WTC11 (cell line): ENCODE measurements around the gene UFC1.

ENCODE experiments used
- ATF2 ChIP-seq: sonication (generic); formaldehyde crosslinking; IDR thresholded peaks from 2 replicates; pipeline ENCODE4 v1.8.1; 2022; ENCODE audit warnings: low read depth, missing genetic modification reagents, borderline replicate concordance
- CBFB ChIP-seq: sonication (generic); formaldehyde crosslinking; IDR thresholded peaks from 2 replicates; pipeline ENCODE4 v1.8.1; 2022; ENCODE audit warnings: mild to moderate bottlenecking, low read depth, missing genetic modification reagents
- CTCF ChIP-seq: fragments of 200-600 bp; IDR thresholded peaks from 2 replicates; pipeline ENCODE4 v1.8.0; 2022; ENCODE audit warnings: antibody characterized with exemption
- E2F5 ChIP-seq: sonication (generic); formaldehyde crosslinking; IDR thresholded peaks from 2 replicates; pipeline ENCODE4 v1.8.1; 2022; ENCODE audit warnings: mild to moderate bottlenecking, moderate library complexity, missing genetic modification reagents
- ESRRA ChIP-seq: sonication (generic); formaldehyde crosslinking; IDR thresholded peaks from 2 replicates; pipeline ENCODE4 v1.8.1; 2022; ENCODE audit warnings: mild to moderate bottlenecking, missing genetic modification reagents, borderline replicate concordance
- GRHL2 ChIP-seq: fragments of 250-450 bp; sonication (Bioruptor Pico); IDR thresholded peaks from 2 replicates; pipeline ENCODE4 v1.8.0; 2022; ENCODE audit warnings: mild to moderate bottlenecking, moderate library complexity; ENCODE audit not compliant: insufficient replicate concordance, severe bottlenecking
- NR1H2 ChIP-seq: sonication (generic); formaldehyde crosslinking; IDR thresholded peaks from 2 replicates; pipeline ENCODE4 v1.9.0; 2021; ENCODE audit warnings: mild to moderate bottlenecking, moderate library complexity, missing genetic modification reagents
- PRRX2 ChIP-seq: fragments of 250-450 bp; sonication (Bioruptor Pico); IDR thresholded peaks from 2 replicates; pipeline ENCODE4 v1.8.0; 2021; ENCODE audit warnings: mild to moderate bottlenecking
- SMAD3 ChIP-seq: sonication (generic); formaldehyde crosslinking; IDR thresholded peaks from 2 replicates; pipeline ENCODE4 v1.8.0; 2022; ENCODE audit warnings: missing genetic modification reagents, mild to moderate bottlenecking, borderline replicate concordance
- ZNF512 ChIP-seq: sonication (generic); formaldehyde crosslinking; IDR thresholded peaks from 2 replicates; pipeline ENCODE4 v1.8.1; 2022; ENCODE audit warnings: missing genetic modification reagents, borderline replicate concordance

- TF ChIP-seq ESRRA (no peak), ATF2 (CRISPR knock-in tag) (no peak), CBFB (CRISPR knock-in tag) (no peak), NR1H2 (CRISPR knock-in tag) (no peak), CTCF (no peak), SMAD3 (CRISPR knock-in tag) (no peak), GRHL2 (CRISPR knock-in tag) (no peak), ZNF512 (CRISPR knock-in tag) (no peak), PRRX2 (CRISPR knock-in tag) (no peak), E2F5 (no peak)
Measured at GRCh38 chr1:161113915-161114314, 39.9 kb upstream of the UFC1 start.
